B cell (primary cell): ENCODE data around the gene PLBD2.

Experiments used
- CTCF ChIP-seq: fragments of 200-600 bp; IDR thresholded peaks from one replicate; pipeline ENCODE4 v1.8.0; 2022; ENCODE audit warnings: antibody characterized with exemption, mild to moderate bottlenecking
- EZH2 ChIP-seq: IDR thresholded peaks from 2 replicates; pipeline ENCODE4 v1.6.1; 2012; ENCODE audit warnings: borderline replicate concordance, low read depth, mild to moderate bottlenecking, moderate library complexity, low read length; ENCODE audit not compliant: insufficient read depth, poor library complexity, severe bottlenecking

GRCh38 chr12:113397497-113398197, 39.3 kb downstream of the PLBD2 start:
- no peak for TF ChIP-seq CTCF
- TF ChIP-seq EZH2, result no peak
